Forelimb muscle (tissue), 1 donor: ENCODE results near the gene GDI2. TPM values are rescaled to one million over a fixed set of nuclear protein-coding genes. Genes with fewer than 3 reads are reported as not detected.
"Not testable (repeated sequence)": the region's sequence is repeated elsewhere in the genome, so short reads cannot be mapped to it uniquely, and the experiment has no call there.

Experiments used
- DNase-seq: peaks from one replicate; pipeline ENCODE4 v3.0.0-alpha.2; 2013; ENCODE audit warnings: low read depth
- polyA plus RNA-seq: library from polyadenylated mRNA; unstranded; fragments of 120-200 nt; gene quantifications from one replicate; pipeline ENCODE4 v1.2.1, GENCODE V29; 2013; ENCODE audit not compliant: insufficient read length

GDI2 gene
- polyA plus RNA-seq, 1 donor, result 224 TPM

GRCh38 chr10:5828725-5829124, 15.5 kb upstream of the GDI2 start:
- no peak for DNase-seq

DNA sequence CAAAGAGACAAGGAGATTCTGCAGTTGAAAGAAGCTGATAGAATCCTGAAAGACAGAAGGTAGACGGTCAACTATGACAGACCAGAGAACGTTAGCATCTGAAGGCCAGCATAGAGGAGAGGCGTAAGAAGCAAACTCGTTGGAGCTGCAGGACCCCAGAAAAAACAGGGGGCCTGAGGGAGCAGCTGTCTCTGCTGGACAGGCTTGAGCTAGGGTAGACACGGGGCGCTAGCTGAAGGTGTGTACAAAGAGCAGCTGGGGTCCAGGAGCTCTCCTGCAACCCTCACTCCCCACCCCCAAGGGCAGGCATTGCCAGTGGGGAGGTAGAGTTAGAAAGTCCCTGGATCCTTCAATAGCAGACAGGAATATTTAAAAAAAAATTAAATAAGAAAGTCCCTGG, 14.6 kb upstream of the GDI2 start:
- no peak for DNase-seq

DNA sequence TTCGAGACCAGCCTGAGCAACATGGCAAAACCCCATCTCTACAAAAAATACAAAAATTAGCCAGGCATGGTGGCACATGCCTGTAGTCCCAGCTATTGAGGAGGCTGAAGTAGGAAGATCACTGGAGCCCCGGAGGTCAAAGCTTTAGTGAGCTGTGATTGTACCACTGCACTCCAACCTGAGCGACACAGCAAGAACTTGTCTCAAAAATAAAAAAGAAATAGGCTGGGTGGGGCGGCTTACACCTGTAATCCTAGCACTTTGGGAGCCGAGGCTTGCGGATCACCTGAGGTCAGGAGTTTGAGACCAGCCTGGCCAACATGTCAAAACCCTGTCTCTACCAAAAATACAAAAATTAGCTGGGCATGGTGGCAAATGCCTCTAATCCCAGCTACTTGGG, 13.3 kb upstream of the GDI2 start:
- DNase-seq, result not testable (repeated sequence)

DNA sequence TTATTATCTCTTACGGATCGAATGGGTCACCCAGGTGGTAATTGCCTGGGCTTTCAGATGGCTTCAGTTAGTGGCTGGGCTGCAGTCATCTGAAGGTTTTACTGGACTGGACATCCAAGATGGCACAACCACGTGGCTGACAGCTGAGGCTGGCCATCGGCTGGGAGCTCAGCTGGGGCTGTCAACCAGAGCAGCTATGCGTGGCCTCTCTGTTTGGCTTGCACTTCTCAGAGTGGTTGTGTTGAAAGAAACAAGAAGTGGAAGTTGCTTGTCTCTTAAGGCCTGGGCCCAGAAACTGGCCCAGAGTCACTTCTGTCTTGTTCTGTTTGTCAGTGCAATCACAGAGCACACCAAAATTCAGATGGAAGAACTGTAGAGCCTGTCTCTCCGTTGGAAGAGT, 5.7 kb upstream of the GDI2 start:
- DNase-seq, result no peak

GRCh38 chr10:5818048-5818331, 4.8 kb upstream of the GDI2 start:
- DNase-seq, result no peak

DNA sequence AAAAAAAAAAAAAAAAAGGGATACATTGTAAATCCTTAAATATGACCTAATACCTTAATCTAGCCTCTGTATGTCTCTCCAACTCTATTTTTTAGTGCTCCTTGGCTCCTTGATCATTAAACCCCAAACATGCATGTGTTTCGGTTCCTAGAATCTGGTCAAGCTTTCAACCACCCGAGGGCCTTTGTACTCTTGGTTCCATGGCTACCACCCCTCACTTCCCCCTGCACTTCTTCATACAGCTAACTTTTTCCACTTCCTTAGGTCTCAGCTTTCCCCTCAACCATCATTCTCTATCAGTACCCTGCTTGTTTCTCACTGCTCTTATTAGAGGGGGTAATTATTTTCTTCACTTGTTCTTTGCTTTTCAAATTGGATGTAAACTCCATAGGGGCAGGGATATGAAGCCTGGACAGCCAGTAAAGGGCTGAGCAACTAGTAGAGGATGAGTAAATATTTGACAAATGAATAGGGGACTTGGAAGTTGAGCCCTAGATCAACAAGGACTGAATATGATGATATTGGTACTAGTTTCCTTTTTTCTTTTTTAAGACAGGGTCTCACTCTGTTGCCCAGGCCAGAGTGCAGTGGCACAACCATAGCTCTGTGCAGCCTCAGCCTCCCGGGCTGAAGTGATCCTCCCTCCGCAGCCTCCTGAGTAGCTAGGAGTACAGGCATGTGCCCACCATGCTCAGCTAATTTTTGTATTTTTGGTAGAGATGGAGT, 4.3 kb upstream of the GDI2 start:
- DNase-seq, result no peak

DNA sequence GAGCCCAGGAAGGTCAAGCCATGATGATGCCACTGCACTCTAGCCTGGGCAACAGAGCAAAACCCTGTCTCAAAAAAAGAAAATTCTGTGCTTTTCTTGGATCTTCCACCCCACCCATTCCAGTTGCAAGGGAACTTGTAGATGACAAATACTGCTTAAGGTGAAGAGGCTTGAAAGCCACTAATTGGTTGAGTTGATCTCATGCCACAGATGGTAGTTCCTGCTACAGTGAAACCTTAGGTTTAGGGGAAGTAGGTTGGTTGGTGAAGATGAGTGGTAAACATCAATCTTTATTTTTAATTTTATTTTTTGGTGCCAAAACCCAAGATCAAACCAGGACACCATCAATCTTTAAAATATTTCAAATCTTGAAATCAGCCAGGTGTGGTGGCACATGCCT, 2.9 kb upstream of the GDI2 start:
- DNase-seq, result no peak

DNA sequence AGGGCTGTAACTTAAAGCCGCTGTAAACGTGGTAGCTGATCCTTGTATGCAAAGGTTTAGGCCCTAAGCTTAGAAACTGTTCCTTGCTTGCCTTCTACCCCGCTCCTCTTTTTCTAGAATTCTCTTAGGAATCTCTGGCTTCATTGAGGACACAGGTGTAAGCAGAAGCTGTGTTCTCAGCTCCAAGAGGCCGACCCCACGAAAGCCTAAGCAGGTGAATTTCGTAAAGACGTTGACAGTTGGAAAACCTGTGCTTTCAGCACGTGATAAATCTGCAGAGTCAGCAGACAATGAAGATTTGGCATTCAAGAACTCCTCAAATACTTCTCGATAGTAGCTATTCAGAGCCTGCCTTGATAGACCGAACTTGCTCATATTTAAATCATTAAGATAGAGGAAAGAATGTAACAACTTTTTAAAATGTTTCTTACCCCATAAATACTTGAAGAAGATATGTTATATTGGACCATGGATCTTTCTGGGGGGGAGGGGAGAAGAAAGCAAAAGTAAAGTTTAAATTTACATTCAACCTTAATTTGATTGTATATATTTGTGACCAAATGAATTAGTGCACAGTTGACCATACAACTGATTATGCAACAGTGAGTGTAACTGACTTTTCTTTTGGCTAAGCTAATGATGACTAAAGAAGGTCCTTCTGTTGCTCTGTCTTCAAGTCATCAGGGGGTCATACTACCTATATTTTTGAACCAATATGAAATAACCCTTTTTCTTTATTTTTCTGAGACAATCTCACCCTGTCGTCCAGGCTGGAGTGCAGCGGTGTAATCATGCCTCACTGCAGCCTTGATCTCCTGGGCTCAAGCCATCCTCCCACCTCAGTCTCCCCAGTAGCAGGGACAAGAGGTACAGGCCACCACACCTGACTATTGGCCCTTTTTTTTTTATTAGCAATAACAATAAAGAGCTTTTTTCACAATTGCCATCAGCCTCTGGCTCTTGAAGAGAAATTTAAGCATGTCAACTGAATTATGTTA, 1.2 kb upstream of the GDI2 start:
- no peak for DNase-seq

GRCh38 chr10:5813091-5813340, 218 bp downstream of the GDI2 start:
- DNase-seq, result no peak

- DNase-seq, result no peak
Observed at GRCh38 chr10:5812283-5813090, 747 bp downstream of the GDI2 start.

- no peak for DNase-seq
Observed at GRCh38 chr10:5811387-5811821, 1.8 kb downstream of the GDI2 start.

- DNase-seq, result no peak
Observed at GRCh38 chr10:5810225-5810624, 3.0 kb downstream of the GDI2 start.

- DNase-seq, result no peak
Observed at GRCh38 chr10:5809527-5810154, 3.6 kb downstream of the GDI2 start.

GRCh38 chr10:5808783-5809392, 4.3 kb downstream of the GDI2 start:
- DNase-seq, result not testable (repeated sequence)

DNA sequence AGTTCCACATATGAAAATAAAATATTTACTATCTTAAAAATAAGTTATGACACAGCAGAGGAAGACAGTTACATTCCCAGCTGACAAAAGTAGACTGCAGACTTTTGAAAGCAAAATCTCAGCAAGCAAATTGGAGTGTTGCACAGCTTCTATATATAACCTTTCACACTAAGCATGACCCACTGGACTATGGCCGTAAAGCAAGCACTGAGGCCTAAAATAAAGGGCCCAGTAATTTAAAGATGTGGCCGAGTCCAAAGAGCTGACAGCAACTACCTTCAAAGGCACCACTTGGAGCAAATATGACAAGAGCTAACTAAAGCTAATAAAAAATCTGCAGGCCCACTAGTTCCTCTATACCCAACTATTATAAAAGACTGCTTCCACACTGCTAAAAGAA, 6.5 kb downstream of the GDI2 start:
- no peak for DNase-seq

GRCh38 chr10:5805711-5806110, 7.5 kb downstream of the GDI2 start:
- no peak for DNase-seq

- DNase-seq, result no peak
Observed at GRCh38 chr10:5805260-5805659, 8.0 kb downstream of the GDI2 start.

DNA sequence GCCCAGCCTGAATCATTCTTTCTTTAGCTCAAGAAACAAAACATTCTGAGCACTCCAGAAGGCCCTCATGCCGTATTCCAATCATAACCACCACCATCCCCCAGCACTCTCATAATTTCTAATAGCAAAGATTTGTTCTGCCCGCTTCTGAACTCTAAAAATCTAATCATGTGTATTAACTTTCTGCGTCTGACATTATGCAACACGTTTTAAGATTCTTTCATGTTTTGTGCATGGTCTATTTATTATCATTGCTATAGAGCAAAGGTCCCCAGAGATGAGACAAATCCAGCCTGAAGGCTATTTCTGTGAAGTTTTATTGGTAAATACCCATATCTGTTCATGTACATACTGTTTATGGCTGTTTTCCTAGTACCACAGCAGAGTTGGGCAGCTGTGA, 8.8 kb downstream of the GDI2 start:
- no peak for DNase-seq

- DNase-seq, result no peak
Observed at GRCh38 chr10:5800782-5801181, 12.5 kb downstream of the GDI2 start.

- no peak for DNase-seq
Observed at GRCh38 chr10:5794236-5794635, 19.0 kb downstream of the GDI2 start.

DNA sequence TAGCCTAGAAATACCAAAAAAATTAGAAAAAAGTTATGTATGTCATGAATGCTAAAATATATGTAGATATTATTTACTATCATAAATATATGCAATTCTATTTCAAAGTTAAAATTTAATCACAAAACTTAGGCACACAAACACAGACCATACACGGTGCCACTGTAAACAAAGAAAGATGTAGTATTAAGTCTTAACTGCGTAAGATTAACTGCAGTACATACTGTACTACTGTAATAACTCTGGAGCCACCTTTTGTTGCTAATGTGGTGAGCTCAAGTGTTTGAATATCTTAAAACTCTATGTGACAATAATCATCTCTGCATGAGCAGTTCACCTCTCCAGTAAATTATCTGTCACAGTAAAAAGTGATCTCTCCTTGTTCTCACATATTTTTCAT, 23.6 kb downstream of the GDI2 start:
- no peak for DNase-seq

DNA sequence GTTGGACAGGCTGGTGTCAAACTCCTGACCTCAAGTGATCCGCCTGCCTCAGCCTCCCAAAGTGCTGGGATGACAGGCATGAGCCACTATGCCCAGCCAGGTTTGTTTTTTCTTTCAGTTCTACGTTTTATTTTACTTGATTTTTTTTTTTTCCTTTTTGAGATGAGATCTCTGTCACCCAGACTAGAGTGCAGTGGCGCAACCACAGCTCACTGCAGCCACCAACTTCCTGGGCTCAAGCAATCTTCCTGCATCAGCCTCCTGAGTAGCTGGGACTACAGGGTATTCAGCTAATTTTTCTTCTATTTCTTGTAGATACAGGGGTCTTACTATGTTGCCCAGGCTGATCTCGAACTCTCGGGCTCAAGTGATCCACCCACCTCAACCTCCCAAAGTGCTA, 24.3 kb downstream of the GDI2 start:
- DNase-seq, result no peak
